ENCODE data around the gene EEPD1.

EEPD1 gene

DNA sequence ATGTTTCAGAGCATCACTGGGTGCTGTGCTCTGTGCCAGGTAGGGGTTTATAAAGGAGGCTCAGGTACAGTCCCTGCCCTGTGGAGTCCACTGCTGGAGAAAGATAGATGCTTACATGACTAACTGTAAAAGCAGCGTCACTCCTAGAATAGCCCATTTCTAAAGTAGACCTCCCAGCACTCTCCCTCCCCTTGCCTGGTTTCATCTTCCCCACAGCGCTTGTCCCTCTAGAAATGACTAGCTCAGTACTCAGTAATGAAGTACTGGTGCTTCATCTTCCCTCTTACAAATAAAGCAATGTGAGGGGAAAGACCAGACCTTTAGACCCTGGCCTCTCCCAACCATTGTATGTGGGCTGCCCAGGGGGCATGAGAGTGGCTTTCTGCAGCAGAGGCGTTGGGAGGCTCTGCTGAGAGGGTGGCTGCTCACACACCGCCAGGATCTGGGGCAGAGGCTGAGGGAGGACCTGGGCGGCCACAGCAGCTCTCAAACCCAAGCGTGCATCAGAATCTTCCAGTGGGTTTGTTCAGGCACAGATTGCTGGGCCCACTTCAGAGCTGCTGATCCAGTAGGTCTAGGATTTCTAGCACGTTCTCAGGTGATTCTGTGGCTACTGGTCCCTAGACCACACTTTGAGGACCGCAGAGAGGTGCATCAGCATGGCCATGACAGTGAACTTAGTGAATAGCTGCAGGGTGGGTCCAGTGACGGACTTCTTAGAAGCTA lies 126.3 kb downstream of the EEPD1 start:
- DNase-seq (ENCODE audit: low read depth in 2 of 2), result no peak

- DNase-seq (ENCODE audit: low read depth in 2 of 2), result no peak
Measured at GRCh38 chr7:36279926-36280315, 126.9 kb downstream of the EEPD1 start.

GRCh38 chr7:36280840-36281812 lies 128.1 kb downstream of the EEPD1 start:
- DNase-seq (ENCODE audit: low read depth in 2 of 2), result no peak

- DNase-seq (ENCODE audit: low read depth in 2 of 2), result no peak
Measured at GRCh38 chr7:36281945-36282717, 129.1 kb downstream of the EEPD1 start.

- no peak for DNase-seq (ENCODE audit: low read depth in 2 of 2)
Measured at GRCh38 chr7:36283181-36283580, 130.1 kb downstream of the EEPD1 start.

DNA sequence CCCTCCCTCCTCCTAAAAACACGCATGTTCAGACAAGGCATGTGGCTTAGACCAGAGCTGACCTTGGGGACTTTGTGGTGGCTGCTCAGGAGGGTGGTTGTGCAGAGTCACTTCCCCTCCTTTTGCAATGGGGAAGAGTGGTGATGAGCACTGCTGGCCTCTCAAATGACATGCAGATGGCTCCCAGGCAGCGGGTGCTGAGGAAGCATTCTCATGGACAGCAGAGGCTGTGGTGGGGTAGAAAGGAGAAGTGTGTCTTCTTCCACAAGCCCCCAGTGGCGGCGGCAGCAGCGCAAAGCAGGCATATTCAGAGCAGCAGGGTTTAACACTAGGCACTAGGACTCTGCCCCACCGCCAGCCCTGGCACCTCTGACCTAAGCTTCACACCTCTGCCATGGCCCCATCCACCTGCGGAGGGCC lies 130.7 kb downstream of the EEPD1 start:
- no peak for DNase-seq (ENCODE audit: low read depth in 2 of 2)

DNA sequence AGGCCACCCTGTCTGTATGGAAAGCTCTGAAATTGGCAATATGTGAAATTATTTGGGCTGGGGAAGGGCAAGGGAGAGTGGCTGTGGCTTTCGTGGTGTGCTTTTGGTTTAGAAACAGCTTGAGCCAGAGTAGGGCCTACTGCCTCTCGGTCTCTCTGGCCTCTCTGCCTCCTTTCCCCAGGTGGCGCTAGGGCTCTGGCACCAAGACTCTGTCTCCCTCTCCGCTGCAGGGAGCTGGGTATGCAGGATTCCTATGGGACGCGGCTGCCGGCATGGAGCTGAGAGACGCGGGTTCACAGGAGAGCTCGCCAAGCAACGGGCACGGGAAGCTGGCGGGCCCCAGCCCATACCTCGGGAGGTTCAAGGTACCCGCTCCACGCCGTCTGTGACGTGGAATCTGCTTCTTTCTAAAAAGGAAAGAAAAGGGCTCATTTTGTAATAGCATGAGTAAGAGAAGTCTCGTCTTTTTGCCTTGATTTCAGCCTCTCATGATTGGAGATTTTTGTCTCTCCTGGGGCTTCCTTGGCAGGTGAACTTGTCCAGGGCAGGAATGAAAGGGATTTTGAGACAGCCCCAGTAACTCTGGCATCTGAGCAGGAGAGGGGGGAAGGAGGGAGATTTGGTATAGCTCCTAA lies 131.5 kb downstream of the EEPD1 start:
- DNase-seq (ENCODE audit: low read depth in 2 of 2), result no peak

- DNase-seq (ENCODE audit: low read depth in 2 of 2), result no peak
Measured at GRCh38 chr7:36285276-36285675, 132.2 kb downstream of the EEPD1 start.

- DNase-seq (ENCODE audit: low read depth in 2 of 2), result peak in 1 of 2 donors; percentile 19
Measured at GRCh38 chr7:36286226-36286625, 133.2 kb downstream of the EEPD1 start.

DNA sequence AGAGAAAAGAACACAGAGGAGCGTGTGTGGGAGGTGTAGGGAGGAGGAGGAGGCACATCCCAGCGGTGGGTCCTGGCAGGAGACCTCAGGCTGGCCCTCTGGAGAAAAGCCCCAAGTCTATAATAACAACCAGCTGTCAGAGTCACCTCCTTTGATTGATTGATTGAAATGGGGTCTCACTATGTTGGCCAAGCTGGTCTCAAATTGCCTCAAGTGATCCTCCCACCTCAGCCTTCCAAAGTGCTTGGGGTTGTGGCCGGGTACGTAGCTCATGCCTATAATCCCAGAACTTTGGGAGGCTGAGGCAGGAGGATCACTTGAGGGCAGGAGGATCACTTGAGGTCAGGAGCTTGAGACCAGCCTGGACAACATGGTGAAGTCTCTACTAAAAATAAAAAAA lies 133.6 kb downstream of the EEPD1 start:
- DNase-seq (ENCODE audit: low read depth in 2 of 2), result no peak

DNA sequence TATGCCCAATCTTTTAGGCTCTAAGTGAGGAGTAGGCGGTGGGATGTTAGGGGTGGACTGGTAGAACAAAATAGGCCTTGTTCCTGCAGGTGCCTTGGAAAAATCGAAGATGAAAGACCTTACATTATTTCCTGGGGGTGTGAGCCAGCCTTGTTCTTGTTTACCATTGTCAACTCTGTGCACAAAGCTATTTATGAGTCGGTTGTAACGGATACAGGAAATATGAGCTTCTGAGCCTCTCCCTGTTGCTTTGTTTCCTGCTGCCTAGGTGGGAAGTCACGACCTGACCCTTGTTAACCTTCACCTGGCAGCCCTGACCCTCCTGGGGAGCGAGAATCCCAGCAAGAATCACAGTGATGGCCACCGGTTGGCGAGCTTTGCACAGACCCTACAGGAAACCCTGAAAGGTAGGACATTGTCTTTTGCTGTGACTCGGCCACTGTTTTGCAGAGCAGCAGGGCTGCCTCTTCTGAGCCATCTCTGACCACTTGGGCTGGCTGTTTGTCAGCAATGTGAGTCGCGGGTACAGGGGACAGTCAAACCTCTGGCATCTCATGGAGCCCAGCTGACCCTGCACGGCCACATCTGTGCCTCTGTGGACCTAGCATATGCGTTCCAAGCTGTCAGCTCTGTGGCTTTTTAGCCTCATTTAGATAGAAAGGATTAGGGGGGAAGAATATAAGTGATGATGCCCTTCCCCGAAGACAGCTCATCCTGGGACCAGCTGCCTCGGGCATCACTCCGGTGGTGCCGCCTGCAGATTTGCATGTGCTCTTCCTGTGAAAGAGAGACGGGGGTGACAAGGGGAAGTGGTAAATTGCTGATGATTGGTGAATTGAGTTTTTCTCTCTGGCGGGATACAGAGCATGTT lies 134.6 kb downstream of the EEPD1 start:
- peak in 1 of 2 donors; percentile 26 for DNase-seq (ENCODE audit: low read depth in 2 of 2)

GRCh38 chr7:36288501-36288900 lies 135.4 kb downstream of the EEPD1 start:
- DNase-seq (ENCODE audit: low read depth in 2 of 2), result no peak

- no peak for DNase-seq (ENCODE audit: low read depth in 2 of 2)
Measured at GRCh38 chr7:36289833-36290661, 137.0 kb downstream of the EEPD1 start.

GRCh38 chr7:36291387-36292316 lies 138.6 kb downstream of the EEPD1 start:
- peak; percentile 64 to 65 for DNase-seq (ENCODE audit: low read depth in 2 of 2)

- no peak for DNase-seq (ENCODE audit: low read depth in 2 of 2)
Measured at GRCh38 chr7:36295090-36295489, 142.0 kb downstream of the EEPD1 start.

GRCh38 chr7:36296284-36296683 lies 143.2 kb downstream of the EEPD1 start:
- no peak for DNase-seq (ENCODE audit: low read depth in 2 of 2)

GRCh38 chr7:36297364-36298009 lies 144.4 kb downstream of the EEPD1 start:
- no peak for DNase-seq (ENCODE audit: low read depth in 2 of 2)

GRCh38 chr7:36298106-36298505 lies 145.1 kb downstream of the EEPD1 start:
- DNase-seq (ENCODE audit: low read depth in 2 of 2), result no peak

All from stimulated activated CD8-positive, alpha-beta memory T cell treated with anti-CD3 and anti-CD28 coated beads, Interleukin-2, amount 100 ng/mL, for 48 hours (primary cell).